ENCODE results near the gene TOR1B. TPM values are rescaled to one million over a fixed set of nuclear protein-coding genes. Genes with fewer than 3 reads are reported as not detected.

The TOR1B gene
- total and polyA plus RNA-seq, 2 of the 4 experiments (the other 2 are of a cell fraction) = 15.6 to 21.0 TPM

DNA sequence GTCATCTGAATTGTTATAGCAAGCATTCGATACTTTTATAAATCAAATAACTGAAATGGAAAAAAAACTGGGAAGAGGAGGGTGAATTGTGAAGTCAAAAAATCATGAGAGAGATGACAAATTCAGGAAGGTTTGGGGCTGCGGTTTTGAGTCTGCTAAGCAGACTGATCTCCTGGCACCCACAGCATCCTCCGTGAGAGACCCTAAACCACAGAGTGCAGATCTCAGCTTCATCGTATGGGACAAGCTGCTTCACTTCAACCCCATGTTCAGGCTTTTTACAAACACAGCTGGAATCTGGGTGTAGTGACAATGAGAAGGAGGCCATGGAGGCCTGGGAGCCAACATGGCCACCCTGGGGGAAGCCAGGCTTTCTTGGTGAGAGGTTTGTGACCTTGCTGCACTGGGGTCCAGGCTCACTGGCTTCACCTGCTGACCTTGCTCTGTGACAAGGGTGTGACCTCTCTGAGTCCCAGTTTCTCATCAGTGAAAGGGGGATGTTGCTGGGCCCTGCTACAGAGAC lies 51.7 kb downstream of the TOR1B start:
- no peaks in the 10 kb centered on the region for H3K27me3 ChIP-seq (ENCODE audit: control insufficient read depth, insufficient read depth, low read length)
- no peak overlapping the region for H3K9ac ChIP-seq (ENCODE audit: low read depth, low read length)
- in situ Hi-C loops (cut with MboI; ENCODE audit: low sequenced_read_pairs) = no loop called here
- H3K79me1 ChIP-seq (ENCODE audit: low read depth in 1 of 2, low read length in 2 of 2) = no peaks in the 10 kb centered on the region
- H2BK5ac ChIP-seq (ENCODE audit: low read depth, low read length, poor library complexity, severe bottlenecking) = no peak overlapping the region
- no peak overlapping the region for H3K27ac ChIP-seq (ENCODE audit: insufficient read depth, low read length)
- H2BK20ac ChIP-seq (ENCODE audit: low read depth, low read length) = no peak overlapping the region
- H3K4me3 ChIP-seq (ENCODE audit: insufficient read depth, low read depth, low read length) = no peak overlapping the region
- H4K8ac ChIP-seq (ENCODE audit: low read depth in 2 of 2, low read length in 2 of 2) = no peak overlapping the region
- no peak overlapping the region for H2AFZ ChIP-seq (replicated peaks; ENCODE audit: low read length, poor library complexity)
- no TSS peak for BruUV-seq (replicated peaks)
- TF ChIP-seq POLR2A (IDR thresholded peaks at IDR 0.05; ENCODE audit: low read depth, low read length) (no peak), MAZ (IDR thresholded peaks at IDR 0.05; ENCODE audit: borderline replicate concordance, low read depth, low read length) (no peak), CHD1 (IDR thresholded peaks at IDR 0.05; ENCODE audit: low read depth, low read length) (no peak), MXI1 (IDR thresholded peaks at IDR 0.05; ENCODE audit: borderline replicate concordance, low read depth, low read length) (no peak), NFE2L2 (IDR thresholded peaks at IDR 0.05; ENCODE audit: low read depth, low read length) (no peak)
- H3K9me3 ChIP-seq (ENCODE audit: control insufficient read depth, insufficient read depth, low read length) = no peaks in the 10 kb centered on the region
- H3K23ac ChIP-seq (ENCODE audit: low read depth, low read length) = no peak overlapping the region
- ChIA-PET POLR2A (ENCODE audit: unreplicated experiment) (no interaction called here), CTCF (no interaction called here)
- WGBS, 2 experiments (ENCODE audit: extremely low coverage in 2 of 2, insufficient read length in 1 of 2) = no CpG with 5 or more reads among the region's 4 CpGs
- intact Hi-C loops (cut with micrococcal nuclease) = no loop called here
- H2BK15ac ChIP-seq (ENCODE audit: low read depth, low read length) = no peak overlapping the region
- H2AK5ac ChIP-seq (ENCODE audit: low read depth, low read length) = no peak overlapping the region
- no peak overlapping the region for H2AK9ac ChIP-seq (replicated peaks; ENCODE audit: low read depth, low read length, poor library complexity)
- H3K4ac ChIP-seq (ENCODE audit: low read depth, low read length) = no peak overlapping the region
- DNase-seq (no peak), ATAC-seq (ENCODE audit: low read depth) (no peak)
- H4K91ac ChIP-seq (ENCODE audit: insufficient read depth, low read depth, low read length) = no peak overlapping the region
- H3K9me1 ChIP-seq (ENCODE audit: insufficient read depth, low read length) = peaks cover 7% of the 10 kb centered on the region; the same call in 1 of the 2 replicates
- dilution Hi-C loops (cut with HindIII; ENCODE audit: low sequenced_read_pairs, unreplicated experiment) = no loop called here
- H3K14ac ChIP-seq (replicated peaks; ENCODE audit: low read depth, low read length) = no peak overlapping the region
- no peaks in the 10 kb centered on the region for H3K4me1 ChIP-seq (ENCODE audit: control insufficient read depth, insufficient read depth, low read length)
- no peak overlapping the region for H4K5ac ChIP-seq (ENCODE audit: low read depth, low read length)
- H3K36me3 ChIP-seq (ENCODE audit: control insufficient read depth, insufficient read depth, low read length) = peaks cover 54% of the 10 kb centered on the region
- no peak overlapping the region for H3K56ac ChIP-seq (ENCODE audit: extremely low read depth, insufficient read depth, low read length)
- no peak overlapping the region for H3K18ac ChIP-seq (ENCODE audit: low read depth, low read length)
- H2BK120ac ChIP-seq (ENCODE audit: low read depth, low read length) = no peak overlapping the region
- H4K20me1 ChIP-seq (ENCODE audit: insufficient read depth, low read length) = peaks cover 4% of the 10 kb centered on the region; the same call in 1 of the 2 replicates
- no peak overlapping the region for H3K4me2 ChIP-seq (ENCODE audit: low read depth, low read length)

All from IMR-90 (cell line).